Cardiac muscle cell (in vitro differentiated cells and primary cell): Measurements from ENCODE around the gene CEP112. TPM values are rescaled to one million over a fixed set of nuclear protein-coding genes. Genes with fewer than 3 reads are reported as not detected.

Experiments
- DNase-seq, 2 donors: peaks; one replicate each; pipeline versions ENCODE4 v3.0.0 to v3.0.0-alpha.2; 2010 to 2017; ENCODE audit warnings: low read depth in 1 of 2, low spot score in 1 of 2
- H3K27ac ChIP-seq: fragments of 200-600 bp; sonication (generic); 2 replicates; pipeline ENCODE4 v1.5.1; 2016
- H3K27me3 ChIP-seq: fragments of 200-600 bp; sonication (generic); 2 replicates; pipeline ENCODE4 v1.6.0; 2016; ENCODE audit warnings: control low read depth
- H3K36me3 ChIP-seq: fragments of 200-600 bp; sonication (generic); 2 replicates; pipeline ENCODE4 v1.5.1; 2016; ENCODE audit warnings: control low read depth
- H3K4me1 ChIP-seq: fragments of 200-600 bp; sonication (generic); 2 replicates; pipeline ENCODE4 v1.8.1; 2017; ENCODE audit warnings: low read depth, mild to moderate bottlenecking, mixed run types
- H3K4me3 ChIP-seq: fragments of 200-600 bp; sonication (generic); 2 replicates; pipeline ENCODE4 v1.5.1; 2016; ENCODE audit warnings: mild to moderate bottlenecking
- H3K9me3 ChIP-seq: fragments of 200-600 bp; sonication (generic); 2 replicates; pipeline ENCODE4 v1.5.1; 2017; ENCODE audit warnings: low read depth, mild to moderate bottlenecking, control low read depth
- CTCF ChIP-seq: IDR thresholded peaks from 2 replicates; pipeline ENCODE4 v1.5.1; 2012; ENCODE audit warnings: low read depth, mild to moderate bottlenecking, low read length
- polyA plus RNA-seq: library from polyadenylated mRNA; unstranded; fragments of >200 nt; fragmentation: Nextera tagmentation; extraction: Ambion mirVana; gene quantifications from 2 replicates; pipeline ENCODE4 v1.2.1, GENCODE V29; 2016
- total RNA-seq: library from RNA; depleted of rRNA; stranded (reverse); fragments of >200 nt; gene quantifications from 2 replicates; pipeline ENCODE4 v1.2.3, GENCODE V29; 2016

The CEP112 gene
- total and polyA plus RNA-seq, 2 experiments from 2014 or later, result 7.7 to 10.9 TPM

- DNase-seq, result no peak
- H3K9me3 ChIP-seq, result no peaks in the 10 kb centered on the region
- H3K4me3 ChIP-seq, result no peak overlapping the region
- H3K36me3 ChIP-seq, result no peaks in the 10 kb centered on the region
- no peaks in the 10 kb centered on the region for H3K27me3 ChIP-seq
- H3K4me1 ChIP-seq, result no peaks in the 10 kb centered on the region
- no peak for TF ChIP-seq CTCF
- H3K27ac ChIP-seq, result no peak overlapping the region
These were observed 224.6 kb downstream of the CEP112 start for GRCh38 chr17:65967372-65967771.

- H3K4me3 ChIP-seq, result no peak overlapping the region
- H3K27me3 ChIP-seq, result no peaks in the 10 kb centered on the region
- H3K27ac ChIP-seq, result no peak overlapping the region
- no peaks in the 10 kb centered on the region for H3K36me3 ChIP-seq
- DNase-seq, result peak in 1 of 2 donors; percentile 33
- TF ChIP-seq CTCF, result no peak
- H3K9me3 ChIP-seq, result no peaks in the 10 kb centered on the region
- no peaks in the 10 kb centered on the region for H3K4me1 ChIP-seq
These were observed 225.7 kb downstream of the CEP112 start for GRCh38 chr17:65966072-65966695.

- Histone ChIP-seq H3K36me3 (no peaks in the 10 kb centered on the region), H3K27ac (no peak overlapping the region), H3K9me3 (no peaks in the 10 kb centered on the region), H3K4me1 (no peaks in the 10 kb centered on the region), H3K4me3 (no peak overlapping the region), H3K27me3 (no peaks in the 10 kb centered on the region)
- no peak for TF ChIP-seq CTCF
- no peak for DNase-seq
These were observed 228.8 kb downstream of the CEP112 start for GRCh38 chr17:65963179-65963578.

DNA sequence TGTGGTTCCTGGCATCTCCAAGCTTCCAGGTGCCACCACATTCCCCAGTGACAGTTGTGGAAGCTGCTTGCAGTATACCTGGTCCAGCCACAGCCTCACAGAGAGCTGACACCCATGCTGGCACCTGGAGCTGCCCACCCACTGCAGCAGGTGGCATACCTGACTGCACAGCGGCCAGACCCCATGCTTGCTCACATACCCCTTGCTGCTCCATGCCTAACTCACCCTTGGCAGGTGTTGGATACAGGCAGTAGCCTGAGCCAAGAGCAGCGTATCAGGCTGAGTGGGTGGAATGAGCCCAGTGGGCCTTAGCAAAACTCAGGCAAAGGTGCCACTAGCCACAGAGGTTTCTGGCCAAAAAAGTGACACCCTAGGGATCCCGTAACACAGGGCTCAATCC is 232.3 kb downstream of the CEP112 start:
- no peak overlapping the region for H3K27ac ChIP-seq
- no peaks in the 10 kb centered on the region for H3K9me3 ChIP-seq
- no peak for DNase-seq
- no peaks in the 10 kb centered on the region for H3K4me1 ChIP-seq
- no peak overlapping the region for H3K4me3 ChIP-seq
- no peaks in the 10 kb centered on the region for H3K27me3 ChIP-seq
- H3K36me3 ChIP-seq, result no peaks in the 10 kb centered on the region
- TF ChIP-seq CTCF, result no peak

- no peaks in the 10 kb centered on the region for H3K9me3 ChIP-seq
- no peaks in the 10 kb centered on the region for H3K27me3 ChIP-seq
- H3K36me3 ChIP-seq, result no peaks in the 10 kb centered on the region
- H3K4me3 ChIP-seq, result no peak overlapping the region
- no peak for TF ChIP-seq CTCF
- H3K4me1 ChIP-seq, result no peaks in the 10 kb centered on the region
- no peak overlapping the region for H3K27ac ChIP-seq
- peak in 1 of 2 donors; percentile 15 for DNase-seq
These were observed 235.1 kb downstream of the CEP112 start for GRCh38 chr17:65956814-65957213.

DNA sequence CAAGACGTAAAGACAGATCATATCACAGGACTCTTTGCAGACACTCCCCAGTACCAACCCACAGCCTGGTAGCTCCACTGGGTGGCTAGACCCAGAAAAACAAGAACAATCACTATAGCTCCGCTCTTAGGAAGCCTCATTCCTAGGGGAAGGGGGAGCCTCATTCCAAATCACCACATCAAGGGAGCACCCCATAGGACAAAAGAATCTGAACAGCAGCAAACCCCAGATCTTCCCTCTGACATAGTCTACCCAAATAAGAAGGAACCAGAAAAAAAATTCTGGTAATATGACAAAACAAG is 237.8 kb downstream of the CEP112 start:
- TF ChIP-seq CTCF, result no peak
- H3K9me3 ChIP-seq, result no peaks in the 10 kb centered on the region
- H3K4me1 ChIP-seq, result no peaks in the 10 kb centered on the region
- no peak overlapping the region for H3K27ac ChIP-seq
- no peak overlapping the region for H3K4me3 ChIP-seq
- no peaks in the 10 kb centered on the region for H3K36me3 ChIP-seq
- DNase-seq, result no peak
- no peaks in the 10 kb centered on the region for H3K27me3 ChIP-seq
